Thoracic aorta (tissue), 2 donors: ENCODE results near the gene TPPP3. TPM values are rescaled to one million over a fixed set of nuclear protein-coding genes. Genes with fewer than 3 reads are reported as not detected.

Source experiments
- ATAC-seq: fragments of 150-250 bp; one replicate; pipeline ENCODE4 v1.8.0; 2017; ENCODE audit warnings: low read depth; ENCODE audit not compliant: insufficient number of reproducible peaks, low FRiP score
- DNase-seq: peaks from one replicate; pipeline ENCODE4 v3.0.0-alpha.2; 2020; ENCODE audit warnings: low spot score
- H3K27ac ChIP-seq, 2 donors: fragments of 200-600 bp; sonication (generic); 1 replicate in 1 of 2; 2 replicates in 1 of 2; pipeline ENCODE4 v1.5.1; 2016; ENCODE audit warnings: mild to moderate bottlenecking in 2 of 2, moderate library complexity in 2 of 2
- H3K27me3 ChIP-seq: fragments of 200-600 bp; sonication (generic); replicated peaks from 2 replicates; pipeline ENCODE4 v1.6.0; 2016; ENCODE audit warnings: mild to moderate bottlenecking; ENCODE audit not compliant: insufficient read depth
- H3K36me3 ChIP-seq: fragments of 200-600 bp; sonication (generic); one replicate; pipeline ENCODE4 v1.5.1; 2016
- H3K4me1 ChIP-seq, 2 donors: fragments of 200-600 bp; sonication (generic); 1 replicate in 1 of 2; 2 replicates in 1 of 2; pipeline versions ENCODE4 v1.5.1 to v1.6.0; 2016; ENCODE audit warnings: low read depth in 2 of 2, mild to moderate bottlenecking in 1 of 2; ENCODE audit not compliant: control insufficient read depth in 1 of 2
- H3K4me3 ChIP-seq: fragments of 200-600 bp; sonication (generic); 2 replicates; pipeline ENCODE4 v1.5.1; 2016; ENCODE audit warnings: mild to moderate bottlenecking
- H3K9me3 ChIP-seq: fragments of 200-600 bp; sonication (generic); 2 replicates; pipeline ENCODE4 v1.5.1; 2016
- total RNA-seq, 2 donors: library from RNA; depleted of rRNA; stranded (reverse); fragments of >200 nt; gene quantifications; one replicate each; pipeline versions ENCODE4 v1.1.0 to v1.2.3, GENCODE V29; 2016
- TF ChIP-seq, protein P1 (sequence below): fragments of 200-600 bp; sonication (generic); IDR thresholded peaks from one replicate; pipeline ENCODE4 v1.5.1; 2019; ENCODE audit warnings: antibody characterized with exemption

TPPP3 gene
- total RNA-seq, 2 donors from 2014 or later, result 12.6 to 34.9 TPM

GRCh38 chr16:67395105-67395457 is 1.8 kb upstream of the TPPP3 start:
- TF ChIP-seq, protein P1, sequence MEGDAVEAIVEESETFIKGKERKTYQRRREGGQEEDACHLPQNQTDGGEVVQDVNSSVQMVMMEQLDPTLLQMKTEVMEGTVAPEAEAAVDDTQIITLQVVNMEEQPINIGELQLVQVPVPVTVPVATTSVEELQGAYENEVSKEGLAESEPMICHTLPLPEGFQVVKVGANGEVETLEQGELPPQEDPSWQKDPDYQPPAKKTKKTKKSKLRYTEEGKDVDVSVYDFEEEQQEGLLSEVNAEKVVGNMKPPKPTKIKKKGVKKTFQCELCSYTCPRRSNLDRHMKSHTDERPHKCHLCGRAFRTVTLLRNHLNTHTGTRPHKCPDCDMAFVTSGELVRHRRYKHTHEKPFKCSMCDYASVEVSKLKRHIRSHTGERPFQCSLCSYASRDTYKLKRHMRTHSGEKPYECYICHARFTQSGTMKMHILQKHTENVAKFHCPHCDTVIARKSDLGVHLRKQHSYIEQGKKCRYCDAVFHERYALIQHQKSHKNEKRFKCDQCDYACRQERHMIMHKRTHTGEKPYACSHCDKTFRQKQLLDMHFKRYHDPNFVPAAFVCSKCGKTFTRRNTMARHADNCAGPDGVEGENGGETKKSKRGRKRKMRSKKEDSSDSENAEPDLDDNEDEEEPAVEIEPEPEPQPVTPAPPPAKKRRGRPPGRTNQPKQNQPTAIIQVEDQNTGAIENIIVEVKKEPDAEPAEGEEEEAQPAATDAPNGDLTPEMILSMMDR, result no peak
- Histone ChIP-seq H3K36me3 (no peaks in the 10 kb centered on the region), H3K4me3 (peak overlapping the region; percentile 74), H3K4me1 (peaks cover 6 to 28% of the 10 kb centered on the region in 2 donors), H3K9me3 (no peaks in the 10 kb centered on the region), H3K27ac (no peak overlapping the region), H3K27me3 (peaks cover 3% of the 10 kb centered on the region)
- ATAC-seq (no peak), DNase-seq (no peak)

DNA sequence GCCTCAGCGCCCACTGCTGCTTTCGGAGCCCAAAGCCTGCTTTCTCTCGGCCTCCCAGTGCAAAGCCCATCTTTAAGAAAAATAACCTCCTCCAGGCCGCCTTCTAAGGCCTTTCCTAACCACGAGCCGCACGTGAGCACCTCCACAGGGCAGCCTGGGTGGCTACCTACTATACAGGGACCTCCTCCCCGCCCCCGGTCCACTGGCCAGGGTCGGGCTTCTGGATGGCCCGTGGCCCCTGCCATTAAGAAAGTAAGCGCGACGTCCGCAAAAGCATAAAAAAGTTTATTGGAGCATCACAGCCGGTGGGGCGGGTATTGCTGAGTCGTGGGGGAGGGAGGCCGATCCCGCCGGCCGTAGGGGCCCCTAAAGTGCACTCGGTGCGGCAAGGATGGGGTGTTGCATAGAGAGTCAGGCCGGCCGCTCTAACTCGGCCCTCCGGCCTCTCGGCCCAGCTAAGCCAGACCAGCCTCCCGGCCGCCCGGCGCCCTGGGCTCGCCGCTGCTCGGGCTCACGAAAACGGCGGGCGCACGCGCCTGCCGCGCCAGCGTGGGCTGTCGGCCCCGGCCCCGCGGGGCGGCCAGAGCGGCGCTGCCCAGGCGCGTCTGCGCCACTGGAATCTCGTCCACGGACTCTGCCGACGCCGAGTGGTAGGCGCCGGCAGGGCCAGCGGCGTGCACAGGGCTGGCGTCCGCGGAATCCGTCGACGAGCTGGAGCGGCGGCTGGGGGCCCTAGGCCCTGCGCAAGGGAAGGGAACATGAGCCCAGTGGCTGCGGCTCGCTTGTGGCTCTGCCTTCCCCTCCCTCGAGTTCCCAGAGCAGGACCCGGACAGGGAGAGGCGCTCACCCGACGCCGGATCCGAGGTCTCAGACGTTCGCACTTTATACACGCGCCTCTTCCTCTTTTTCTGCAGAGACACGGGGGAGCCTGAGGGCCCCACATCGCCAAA is 1.1 kb upstream of the TPPP3 start:
- DNase-seq (no peak), ATAC-seq (no peak)
- H3K4me1 ChIP-seq, result peaks cover 6 to 28% of the 10 kb centered on the region in 2 donors
- no peaks in the 10 kb centered on the region for H3K9me3 ChIP-seq
- TF ChIP-seq, protein P1, result no peak
- peak overlapping the region in 1 of 2 donors; percentile 48 for H3K27ac ChIP-seq
- no peaks in the 10 kb centered on the region for H3K36me3 ChIP-seq
- peaks cover 3% of the 10 kb centered on the region for H3K27me3 ChIP-seq
- peak overlapping the region; percentile 74 for H3K4me3 ChIP-seq

- Histone ChIP-seq H3K36me3 (no peaks in the 10 kb centered on the region), H3K9me3 (no peaks in the 10 kb centered on the region), H3K27me3 (peaks cover 3% of the 10 kb centered on the region), H3K4me3 (peak overlapping the region; percentile 74), H3K4me1 (peaks cover 6 to 28% of the 10 kb centered on the region in 2 donors), H3K27ac (peak overlapping the region in 1 of 2 donors; percentile 48)
- TF ChIP-seq, protein P1, result no peak
- DNase-seq (no peak), ATAC-seq (no peak)
Measured at GRCh38 chr16:67393788-67394154, 473 bp upstream of the TPPP3 start.

DNA sequence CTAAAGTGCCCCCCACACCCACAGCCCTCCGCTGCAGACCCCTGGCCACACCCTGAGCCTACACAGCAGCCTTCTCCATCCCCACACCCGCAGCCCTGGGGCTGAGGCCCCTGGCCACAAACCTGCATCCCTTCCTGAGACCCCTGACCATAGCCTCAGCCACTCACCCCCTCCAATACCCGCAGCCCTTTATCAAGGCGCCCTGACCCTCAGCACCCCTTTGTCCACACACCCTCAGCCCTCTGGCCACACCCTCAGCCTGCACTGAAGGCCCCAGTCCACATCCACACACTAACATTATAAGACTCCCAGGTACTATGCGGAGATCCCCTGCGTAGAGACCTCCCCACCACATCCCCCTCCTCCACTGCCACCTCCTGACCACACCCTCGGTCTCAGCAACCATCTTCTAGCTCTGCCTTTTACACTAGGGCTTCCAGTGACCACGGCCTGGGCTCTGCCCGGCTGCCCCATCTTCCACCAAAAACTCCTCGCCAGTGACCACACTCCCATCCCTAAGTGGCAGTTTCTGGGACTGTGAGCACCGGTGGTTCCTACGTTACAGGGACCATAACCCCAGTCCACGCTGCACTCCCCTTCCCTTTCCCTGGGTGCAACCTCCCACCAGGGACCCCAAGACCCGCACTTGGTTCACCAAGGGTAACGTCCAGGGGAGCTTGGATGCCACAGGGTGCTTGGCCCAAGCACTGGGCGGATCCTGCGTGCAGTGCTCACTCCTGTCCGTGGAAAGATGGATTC is 818 bp downstream of the TPPP3 start:
- Histone ChIP-seq H3K27me3 (peaks cover 3% of the 10 kb centered on the region), H3K9me3 (no peaks in the 10 kb centered on the region), H3K27ac (no peak overlapping the region), H3K36me3 (no peaks in the 10 kb centered on the region), H3K4me3 (peak overlapping the region; percentile 74), H3K4me1 (peaks cover 6 to 28% of the 10 kb centered on the region in 2 donors)
- ATAC-seq, result no peak
- TF ChIP-seq, protein P1, result no peak
- DNase-seq, result no peak
